Panc1 (cell line): ENCODE measurements around the gene GAS7. TPM values are rescaled to one million over a fixed set of nuclear protein-coding genes. Genes with fewer than 3 reads are reported as not detected.

Experiments used
- ATAC-seq: fragments of 200-7000 bp; cut with Tn5 transposase; 2 replicates; pipeline ENCODE4 v1.9.1; 2020; ENCODE audit warnings: mild to moderate bottlenecking, moderate library complexity
- BruUV-seq: library from RNA; stranded (reverse); fragments of 400-500 nt; replicated peaks from 2 replicates; lab custom pipeline; 2021; lab: Mats Ljungman, UMichigan
- CTCF ChIA-PET: fragments of 300-600 bp; sonication (Branson Sonifier 250); formaldehyde crosslinking; loops from one replicate; lab custom pipeline; 2022; ENCODE audit warnings: antibody characterized with exemption; lab: Charles Lee
- POLR2A ChIA-PET: fragments of 300-600 bp; sonication (Branson Sonifier 250); formaldehyde crosslinking; loops from one replicate; lab custom pipeline; 2022; ENCODE audit warnings: antibody characterized with exemption; lab: Charles Lee
- DNase-seq: peaks from one replicate; pipeline ENCODE4 v3.0.0-alpha.2; 2010; ENCODE audit warnings: low read depth, low spot score
- H3K27ac ChIP-seq: 2 replicates; pipeline ENCODE4 v1.5.1; 2011; ENCODE audit warnings: mild to moderate bottlenecking, low read length, inconsistent platforms
- H3K27me3 ChIP-seq: fragments of 200-500 bp; sonication (Bioruptor generic); 2 replicates; pipeline ENCODE4 v1.6.0; 2014; ENCODE audit warnings: low read length, inconsistent platforms; ENCODE audit not compliant: control insufficient read depth, insufficient read depth
- H3K36me3 ChIP-seq: fragments of 200-500 bp; sonication (Bioruptor generic); 2 replicates; pipeline ENCODE4 v1.5.1; 2014; ENCODE audit warnings: inconsistent platforms, mild to moderate bottlenecking, low read length, moderate library complexity; ENCODE audit not compliant: control insufficient read depth, insufficient read depth
- H3K4me1 ChIP-seq: 2 replicates; pipeline ENCODE4 v1.5.1; 2011; ENCODE audit warnings: inconsistent platforms, mild to moderate bottlenecking, low read length, moderate library complexity; ENCODE audit not compliant: control insufficient read depth, insufficient read depth
- H3K4me3 ChIP-seq, 2 experiments: 2 replicates each; pipeline ENCODE4 v1.5.1; 2011 to 2012; ENCODE audit warnings: low read depth in 2 of 2, low read length in 2 of 2, mild to moderate bottlenecking in 2 of 2, inconsistent platforms in 1 of 2, moderate library complexity in 1 of 2
- H3K9me3 ChIP-seq: fragments of 200-500 bp; sonication (Bioruptor generic); 2 replicates; pipeline ENCODE4 v1.5.1; 2014; ENCODE audit warnings: low read depth, mild to moderate bottlenecking, inconsistent platforms, low read length, moderate library complexity; ENCODE audit not compliant: control insufficient read depth, insufficient read depth
- CTCF ChIP-seq: fragments of 450-650 bp; IDR thresholded peaks from 2 replicates; pipeline ENCODE4 v1.5.1; 2017; ENCODE audit warnings: mild to moderate bottlenecking
- POLR2AphosphoS5 ChIP-seq: IDR thresholded peaks from 2 replicates; pipeline ENCODE4 v1.6.1; 2012; ENCODE audit warnings: mild to moderate bottlenecking, low read depth, low read length, moderate library complexity
- REST ChIP-seq, 2 experiments: IDR thresholded peaks; 2 replicates each; pipeline ENCODE4 v1.6.1; 2011 to 2012; ENCODE audit warnings: low read depth in 2 of 2, control low read depth in 1 of 2, low read length in 1 of 2, mild to moderate bottlenecking in 1 of 2, moderate library complexity in 1 of 2; ENCODE audit not compliant: insufficient read depth in 1 of 2
- SIN3A ChIP-seq: IDR thresholded peaks from 2 replicates; pipeline ENCODE4 v1.6.1; 2012; ENCODE audit warnings: low read depth, mild to moderate bottlenecking, low read length, moderate library complexity, borderline replicate concordance; ENCODE audit not compliant: insufficient read depth
- TCF7L2 ChIP-seq: IDR thresholded peaks from 2 replicates; pipeline ENCODE4 v1.6.1; 2011; ENCODE audit warnings: mild to moderate bottlenecking, low read depth, low read length, inconsistent platforms
- in situ Hi-C: cut with HindIII; loops from 2 replicates; pipeline ENCODE4 v1.10.0; 2016; ENCODE audit warnings: low sequenced_read_pairs, low pct_unique_long_range_greater_than_20kb
- intact Hi-C: fragments of 100-400 bp; cut with micrococcal nuclease; formaldehyde crosslinking; loops from one replicate; pipeline ENCODE4 v1.10.0; 2022; ENCODE audit not compliant: unreplicated experiment
- total RNA-seq: library from RNA; stranded (reverse); gene quantifications from one replicate; pipeline ENCODE4 v1.2.1, GENCODE V29; 2021; ENCODE audit not compliant: unreplicated experiment

The GAS7 gene
- total RNA-seq, 1 experiment from 2014 or later = 0.05 TPM

GRCh38 chr17:10149573-10150399 is 48.6 kb downstream of the GAS7 start:
- DNase-seq (no peak), ATAC-seq (no peak)
- intact Hi-C loops (no loop called here), in situ Hi-C loops (no loop called here)
- ChIA-PET POLR2A (no interaction called here), CTCF (no interaction called here)
- H3K9me3 ChIP-seq = no peaks in the 10 kb centered on the region
- H3K27me3 ChIP-seq = no peaks in the 10 kb centered on the region
- no TSS peak for BruUV-seq
- no peaks in the 10 kb centered on the region for H3K36me3 ChIP-seq
- H3K4me1 ChIP-seq = no peaks in the 10 kb centered on the region
- H3K27ac ChIP-seq = no peak overlapping the region
- TF ChIP-seq SIN3A = no peak
- H3K4me3 ChIP-seq = no peak overlapping the region

- TF ChIP-seq CTCF = no peak
- no peak for TF ChIP-seq SIN3A
- TF ChIP-seq POLR2AphosphoS5 = no peak
- no peak for TF ChIP-seq REST (IDR thresholded peaks at IDR 0.05; ENCODE audit: insufficient read depth in 1 of 2, low read depth in 2 of 2, low read length in 1 of 2)
- TF ChIP-seq TCF7L2 = no peak
- in situ Hi-C loops = no loop called here
- ChIA-PET CTCF (interaction anchor here (0.6 kb wide), 1 partner anchor 469 kb away, joined by 4 read pairs; no protein-coding TSS in a partner anchor), POLR2A (interaction anchor here (0.6 kb wide), 1 partner anchor 84 kb away, joined by 4 read pairs; no protein-coding TSS in a partner anchor)
- Histone ChIP-seq H3K27ac (no peak overlapping the region), H3K9me3 (no peaks in the 10 kb centered on the region), H3K36me3 (no peaks in the 10 kb centered on the region), H3K4me1 (no peaks in the 10 kb centered on the region), H3K4me3 (no peak overlapping the region), H3K27me3 (no peaks in the 10 kb centered on the region)
- intact Hi-C loops = no loop called here
- ATAC-seq (no peak), DNase-seq (no peak)
- BruUV-seq = no TSS peak
Measured at GRCh38 chr17:10147761-10148415, 50.5 kb downstream of the GAS7 start.

- no peaks in the 10 kb centered on the region for H3K36me3 ChIP-seq
- no peaks in the 10 kb centered on the region for H3K27me3 ChIP-seq
- no peak overlapping the region for H3K27ac ChIP-seq
- in situ Hi-C loops = no loop called here
- POLR2A ChIA-PET = no interaction called here
- H3K4me3 ChIP-seq = no peak overlapping the region
- BruUV-seq = no TSS peak
- ATAC-seq (no peak), DNase-seq (no peak)
- no peaks in the 10 kb centered on the region for H3K9me3 ChIP-seq
- no peaks in the 10 kb centered on the region for H3K4me1 ChIP-seq
- CTCF ChIA-PET = interaction anchor here (0.6 kb wide), 1 partner anchor 470 kb away, joined by 4 read pairs; no protein-coding TSS in a partner anchor
- TF ChIP-seq TCF7L2 (no peak), REST (IDR thresholded peaks at IDR 0.05; ENCODE audit: insufficient read depth in 1 of 2, low read depth in 2 of 2, low read length in 1 of 2) (no peak), POLR2AphosphoS5 (no peak), SIN3A (no peak), CTCF (no peak)
- intact Hi-C loops = no loop called here
Measured at GRCh38 chr17:10147040-10147439, 51.4 kb downstream of the GAS7 start.
